Fibroblast of lung (primary cell): ENCODE measurements around the gene IQCB1. TPM values are rescaled to one million over a fixed set of nuclear protein-coding genes. Genes with fewer than 3 reads are reported as not detected.
A peak's percentile ranks its signal among the peaks of the same experiment; 100 is the strongest.

Source experiments
- DNase-seq, 2 donors: peaks; one replicate each; pipeline versions ENCODE4 v3.0.0 to v3.0.0-alpha.2; 2010; ENCODE audit warnings: low read depth in 2 of 2
- H2AFZ ChIP-seq: 2 replicates; pipeline ENCODE4 v1.5.1; 2012; ENCODE audit warnings: low read length, control low read depth, inconsistent platforms
- H3K27ac ChIP-seq: 2 replicates; pipeline ENCODE4 v1.5.1; 2011; ENCODE audit warnings: low read length, control low read depth; ENCODE audit not compliant: insufficient read depth
- H3K27me3 ChIP-seq: 2 replicates; pipeline ENCODE4 v1.5.1; 2011; ENCODE audit warnings: mild to moderate bottlenecking, low read length; ENCODE audit not compliant: control insufficient read depth, insufficient read depth
- H3K36me3 ChIP-seq: 2 replicates; pipeline ENCODE4 v1.5.1; 2011; ENCODE audit warnings: low read length; ENCODE audit not compliant: control insufficient read depth, insufficient read depth
- H3K4me1 ChIP-seq: 2 replicates; pipeline ENCODE4 v1.5.1; 2011; ENCODE audit warnings: low read length; ENCODE audit not compliant: control insufficient read depth, insufficient read depth; ENCODE audit errors: extremely low read depth
- H3K4me2 ChIP-seq: 2 replicates; pipeline ENCODE4 v1.5.1; 2011; ENCODE audit warnings: low read length, control low read depth; ENCODE audit not compliant: insufficient read depth; ENCODE audit errors: extremely low read depth
- H3K4me3 ChIP-seq, 4 experiments: fragments of 200-600 bp in 1 of 4; sonication (generic) in 1 of 4; replicated peaks in 1 of 4; 2 replicates each; pipeline ENCODE4 v1.5.1; 2011 to 2016; ENCODE audit warnings: low read length in 4 of 4, low read depth in 3 of 4, mild to moderate bottlenecking in 3 of 4, control low read depth in 2 of 4, inconsistent platforms in 1 of 4, mixed read lengths in 1 of 4; ENCODE audit not compliant: insufficient read depth in 1 of 4; ENCODE audit errors: control extremely low read depth in 1 of 4
- H3K79me2 ChIP-seq: 2 replicates; pipeline ENCODE4 v1.5.1; 2012; ENCODE audit warnings: mild to moderate bottlenecking, low read length, inconsistent platforms; ENCODE audit not compliant: control insufficient read depth, insufficient read depth
- H3K9ac ChIP-seq: 2 replicates; pipeline ENCODE4 v1.5.1; 2011; ENCODE audit warnings: mild to moderate bottlenecking, low read length, control low read depth; ENCODE audit not compliant: insufficient read depth
- H3K9me3 ChIP-seq: 2 replicates; pipeline ENCODE4 v1.5.1; 2012; ENCODE audit warnings: low read depth, low read length; ENCODE audit not compliant: control insufficient read depth, insufficient read depth
- H4K20me1 ChIP-seq: 2 replicates; pipeline ENCODE4 v1.5.1; 2011; ENCODE audit warnings: low read length; ENCODE audit not compliant: control insufficient read depth, insufficient read depth; ENCODE audit errors: extremely low read depth
- CTCF ChIP-seq, 2 donors: IDR thresholded peaks in 1 of 2; conservative IDR thresholded peaks in 1 of 2; 1 replicate in 1 of 2; 2 replicates in 1 of 2; pipeline ENCODE4 v1.5.1; 2011 to 2012; ENCODE audit warnings: low read length in 2 of 2, control low read depth in 1 of 2, inconsistent platforms in 1 of 2, low read depth in 1 of 2, mild to moderate bottlenecking in 1 of 2
- EZH2 ChIP-seq: IDR thresholded peaks from 2 replicates; pipeline ENCODE4 v1.5.1; 2012; ENCODE audit warnings: low read length, control low read depth, mild to moderate bottlenecking; ENCODE audit errors: missing control alignments
- polyA plus RNA-seq, 2 donors: library from polyadenylated mRNA; depleted of rRNA in 1 of 2; stranded (reverse) in 1 of 2; unstranded in 1 of 2; fragments of >200 nt; gene quantifications; 2 replicates each; pipeline ENCODE4 v1.2.1, GENCODE V29; 2011 to 2012; ENCODE audit warnings: missing spikeins in 1 of 2
- total RNA-seq: library from RNA; depleted of rRNA; stranded (reverse); fragments of >200 nt; gene quantifications from 2 replicates; pipeline ENCODE4 v1.2.1, GENCODE V29; 2014

Gene IQCB1
- total and polyA plus RNA-seq, 2 donors (not counting 1 experiment from before 2014, with no cell fraction given), result 9.2 to 19.3 TPM

GRCh38 chr3:121739902-121740301 is 95.0 kb downstream of the IQCB1 start:
- Histone ChIP-seq H3K79me2 (peaks cover 44% of the 10 kb centered on the region), H3K36me3 (no peaks in the 10 kb centered on the region), H3K4me2 (no peak overlapping the region), H3K27ac (no peak overlapping the region), H3K9ac (no peak overlapping the region), H3K4me1 (no peaks in the 10 kb centered on the region), H3K4me3 (no peak overlapping the region), H2AFZ (no peak overlapping the region), H3K27me3 (no peaks in the 10 kb centered on the region), H3K9me3 (no peaks in the 10 kb centered on the region), H4K20me1 (no peaks in the 10 kb centered on the region)
- DNase-seq, result no peak
- no peak for TF ChIP-seq CTCF (conservative IDR thresholded peaks at IDR 0.05 in 1 of 2, IDR thresholded peaks at IDR 0.05 in 1 of 2; ENCODE audit: low read depth in 1 of 2, low read length in 2 of 2)
- no peak for TF ChIP-seq EZH2

- H2AFZ ChIP-seq, result no peak overlapping the region
- H3K9ac ChIP-seq, result no peak overlapping the region
- no peaks in the 10 kb centered on the region for H4K20me1 ChIP-seq
- H3K4me3 ChIP-seq, result no peak overlapping the region
- no peaks in the 10 kb centered on the region for H3K36me3 ChIP-seq
- DNase-seq, result no peak
- no peaks in the 10 kb centered on the region for H3K4me1 ChIP-seq
- no peaks in the 10 kb centered on the region for H3K27me3 ChIP-seq
- no peak for TF ChIP-seq EZH2
- TF ChIP-seq CTCF (conservative IDR thresholded peaks at IDR 0.05 in 1 of 2, IDR thresholded peaks at IDR 0.05 in 1 of 2; ENCODE audit: low read depth in 1 of 2, low read length in 2 of 2), result no peak
- no peak overlapping the region for H3K4me2 ChIP-seq
- H3K27ac ChIP-seq, result no peak overlapping the region
- peaks cover 43% of the 10 kb centered on the region for H3K79me2 ChIP-seq
- H3K9me3 ChIP-seq, result no peaks in the 10 kb centered on the region
Measured at GRCh38 chr3:121737644-121738043, 97.2 kb downstream of the IQCB1 start.

- Histone ChIP-seq H3K36me3 (no peaks in the 10 kb centered on the region), H3K4me1 (no peaks in the 10 kb centered on the region), H3K4me2 (no peak overlapping the region), H3K27me3 (no peaks in the 10 kb centered on the region), H3K9ac (no peak overlapping the region), H3K27ac (no peak overlapping the region), H2AFZ (no peak overlapping the region), H3K9me3 (no peaks in the 10 kb centered on the region), H4K20me1 (no peaks in the 10 kb centered on the region), H3K4me3 (no peak overlapping the region), H3K79me2 (peaks cover 45% of the 10 kb centered on the region)
- TF ChIP-seq EZH2, result no peak
- DNase-seq, result peak in 1 of 2 donors; percentile 77
Measured at GRCh38 chr3:121736112-121736511, 98.7 kb downstream of the IQCB1 start.
